Parathyroid adenoma (tissue), 2 donors: ENCODE measurements around the gene ZNF853.

ENCODE experiments used
- H2AFZ ChIP-seq: fragments of 300-600 bp; sonication (generic); one replicate; pipeline ENCODE4 v1.7.0; 2017; ENCODE audit warnings: antibody characterized with exemption, mild to moderate bottlenecking
- H3K27ac ChIP-seq: fragments of 300-600 bp; sonication (generic); one replicate; pipeline ENCODE4 v1.7.0; 2017
- H3K27me3 ChIP-seq: fragments of 300-600 bp; sonication (generic); one replicate; pipeline ENCODE4 v1.7.0; 2017; ENCODE audit warnings: low read length; ENCODE audit not compliant: control insufficient read depth, insufficient read depth
- H3K36me3 ChIP-seq: fragments of 300-600 bp; sonication (generic); one replicate; pipeline ENCODE4 v1.7.0; 2017; ENCODE audit warnings: low read length; ENCODE audit not compliant: control insufficient read depth, insufficient read depth
- H3K4me1 ChIP-seq: fragments of 300-600 bp; sonication (generic); one replicate; pipeline ENCODE4 v1.7.0; 2017; ENCODE audit warnings: control low read depth
- H3K4me2 ChIP-seq: fragments of 300-600 bp; sonication (generic); one replicate; pipeline ENCODE4 v1.7.0; 2017; ENCODE audit warnings: low read length
- H3K4me3 ChIP-seq: fragments of 300-600 bp; sonication (generic); one replicate; pipeline ENCODE4 v1.7.0; 2017; ENCODE audit warnings: low read depth, low read length
- H3K79me2 ChIP-seq: fragments of 300-600 bp; sonication (generic); one replicate; pipeline ENCODE4 v1.7.0; 2017; ENCODE audit warnings: control low read depth
- H3K9ac ChIP-seq: fragments of 300-600 bp; sonication (generic); one replicate; pipeline ENCODE4 v1.7.0; 2017; ENCODE audit warnings: mild to moderate bottlenecking
- H3K9me3 ChIP-seq: fragments of 300-600 bp; sonication (generic); one replicate; pipeline ENCODE4 v1.7.0; 2017; ENCODE audit warnings: low read length; ENCODE audit not compliant: control insufficient read depth
- CTCF ChIP-seq: fragments of 300-600 bp; sonication (generic); IDR thresholded peaks from one replicate; pipeline ENCODE4 v1.7.0; 2017; ENCODE audit warnings: antibody characterized with exemption, mild to moderate bottlenecking
- donor health status: primary hyperparathyroidism.

ZNF853 gene

GRCh38 chr7:6614953-6615722 lies at the start of gene ZNF853:
ZNF853 (plus strand) TSS chr7:6615610; CDS start chr7:6616175, 565 bp downstream.
- Histone ChIP-seq H3K79me2 (no peaks in the 10 kb centered on the region), H3K4me1 (peaks cover 2% of the 10 kb centered on the region), H3K9ac (no peak within 1 kb of the TSS), H3K27me3 (no peaks in the 10 kb centered on the region), H2AFZ (peak within 1 kb of the TSS; percentile 81), H3K36me3 (no peaks in the 10 kb centered on the region), H3K4me2 (peak within 1 kb of the TSS; percentile 91), H3K27ac (no peak within 1 kb of the TSS), H3K9me3 (no peaks in the 10 kb centered on the region), H3K4me3 (peak within 1 kb of the TSS; percentile 47)
- TF ChIP-seq CTCF, result no peak

GRCh38 chr7:6565655-6566054 lies 49.8 kb upstream of the ZNF853 start:
- no peaks in the 10 kb centered on the region for H3K4me1 ChIP-seq
- no peaks in the 10 kb centered on the region for H3K27me3 ChIP-seq
- no peaks in the 10 kb centered on the region for H3K36me3 ChIP-seq
- H3K4me3 ChIP-seq, result no peak overlapping the region
- no peak overlapping the region for H3K4me2 ChIP-seq
- no peak overlapping the region for H3K9ac ChIP-seq
- H2AFZ ChIP-seq, result no peak overlapping the region
- no peak for TF ChIP-seq CTCF
- no peak overlapping the region for H3K27ac ChIP-seq
- no peaks in the 10 kb centered on the region for H3K9me3 ChIP-seq
- no peaks in the 10 kb centered on the region for H3K79me2 ChIP-seq

- no peak overlapping the region for H3K27ac ChIP-seq
- H3K27me3 ChIP-seq, result no peaks in the 10 kb centered on the region
- H3K9ac ChIP-seq, result no peak overlapping the region
- no peaks in the 10 kb centered on the region for H3K4me1 ChIP-seq
- H3K9me3 ChIP-seq, result no peaks in the 10 kb centered on the region
- TF ChIP-seq CTCF, result no peak
- H3K4me2 ChIP-seq, result no peak overlapping the region
- no peaks in the 10 kb centered on the region for H3K79me2 ChIP-seq
- H2AFZ ChIP-seq, result no peak overlapping the region
- no peak overlapping the region for H3K4me3 ChIP-seq
- H3K36me3 ChIP-seq, result no peaks in the 10 kb centered on the region
Observed at GRCh38 chr7:6567886-6568285, 47.5 kb upstream of the ZNF853 start.

- H3K4me1 ChIP-seq, result no peaks in the 10 kb centered on the region
- no peak overlapping the region for H3K27ac ChIP-seq
- H3K9ac ChIP-seq, result no peak overlapping the region
- H3K9me3 ChIP-seq, result no peaks in the 10 kb centered on the region
- H3K79me2 ChIP-seq, result no peaks in the 10 kb centered on the region
- H2AFZ ChIP-seq, result peak overlapping the region; percentile 2
- H3K4me3 ChIP-seq, result no peak overlapping the region
- TF ChIP-seq CTCF, result no peak
- no peaks in the 10 kb centered on the region for H3K36me3 ChIP-seq
- no peak overlapping the region for H3K4me2 ChIP-seq
- no peaks in the 10 kb centered on the region for H3K27me3 ChIP-seq
Observed at GRCh38 chr7:6571160-6571779, 44.1 kb upstream of the ZNF853 start.
